Measurements from ENCODE around the gene GRK1. TPM values are rescaled to one million over a fixed set of nuclear protein-coding genes. Genes with fewer than 3 reads are reported as not detected.

The GRK1 gene
- total and polyA plus RNA-seq, 2 of the 13 experiments (the other 11 are each of a cell fraction or from before 2014, with no cell fraction given), result 0.07 to 0.12 TPM

- Histone ChIP-seq H3K27ac (ENCODE audit: extremely low read length, insufficient read depth, low read length) (no peak overlapping the region), H3K27me3 (ENCODE audit: control insufficient read depth in 1 of 2, insufficient read depth in 2 of 2, low read length in 2 of 2) (peaks cover 0 to 20% of the 10 kb centered on the region in 2 experiments; a peak in 3 of 5 replicates), H4K20me1 (ENCODE audit: insufficient read depth, low read length) (no peaks in the 10 kb centered on the region), H3K4me1 (ENCODE audit: insufficient read depth, low read length) (peaks cover 6% of the 10 kb centered on the region; the same call in 1 of the 2 replicates), H3K9ac (ENCODE audit: insufficient read depth, low read depth, low read length) (no peak overlapping the region), H2AFZ (ENCODE audit: low read length) (no peak overlapping the region), H3K4me2 (ENCODE audit: low read depth, low read length) (no peak overlapping the region), H3K79me2 (ENCODE audit: insufficient read depth, low read length) (no peaks in the 10 kb centered on the region), H3K4me3 (replicated peaks in 1 of 3; ENCODE audit: insufficient read depth in 1 of 3, low read depth in 2 of 3, low read length in 3 of 3) (no peak overlapping the region), H3K36me3 (replicated peaks in 1 of 2; ENCODE audit: control insufficient read depth in 1 of 2, insufficient read depth in 2 of 2, low read length in 2 of 2) (no peaks in the 10 kb centered on the region), H3K9me3 (ENCODE audit: low read length) (no peaks in the 10 kb centered on the region)
- POLR2A ChIA-PET, result no interaction called here
- CTCF ChIA-PET (ENCODE audit: low intra/inter-chr PET ratio, low total read pairs), result no interaction called here
- DNase-seq (ENCODE audit: low spot score) (no peak), ATAC-seq (peak; percentile 6; the same call in 1 of the 3 replicates), FAIRE-seq (no peak)
- in situ Hi-C loops (cut with HindIII; ENCODE audit: extremely low pct_ligation_motif_present, low pct_unique_long_range_greater_than_20kb), result no loop called here
- intact Hi-C loops (cut with micrococcal nuclease; ENCODE audit: unreplicated experiment), result no loop called here
- TF ChIP-seq BCL6 (CRISPR knock-in tag; IDR thresholded peaks at IDR 0.05) (peak; percentile 83), ZSCAN5A (CRISPR knock-in tag; IDR thresholded peaks at IDR 0.05; ENCODE audit: borderline replicate concordance) (no peak), ZNF574 (CRISPR knock-in tag; IDR thresholded peaks at IDR 0.05) (peak; percentile 54; the same call in 1 of the 2 replicates)
- no TSS peak for BruUV-seq (replicated peaks)
- WGBS (ENCODE audit: low lambda C conversion rate), result 45% methylated on average over 8 of the region's 42 CpGs
These were observed 10.0 kb upstream of the GRK1 start for GRCh38 chr13:113656831-113657671.

Measured in HepG2 (cell line).